Vagina (tissue), 2 donors: ENCODE results near the gene RNF8.

ENCODE experiments used
- POLR2A ChIP-seq, 2 donors: fragments of 450-650 bp; IDR thresholded peaks; one replicate each; pipeline ENCODE4 v1.6.1; 2017; ENCODE audit warnings: antibody characterized with exemption in 2 of 2, mild to moderate bottlenecking in 2 of 2, moderate library complexity in 2 of 2
- POLR2AphosphoS5 ChIP-seq, 2 donors: sonication (generic); formaldehyde crosslinking; IDR thresholded peaks; one replicate each; pipeline ENCODE4 v1.9.0; 2017; ENCODE audit warnings: antibody characterized with exemption in 2 of 2, mild to moderate bottlenecking in 2 of 2, low read depth in 1 of 2; ENCODE audit not compliant: insufficient read depth in 1 of 2
- TF ChIP-seq, protein P1 (sequence below), 3 experiments: fragments of 450-650 bp in 2 of 3; fragments of 200-600 bp in 1 of 3; sonication (generic) in 1 of 3; IDR thresholded peaks; one replicate each; pipeline ENCODE4 v1.5.1; 2017 to 2019; ENCODE audit warnings: antibody characterized with exemption in 3 of 3, mild to moderate bottlenecking in 2 of 3, moderate library complexity in 2 of 3

DNA sequence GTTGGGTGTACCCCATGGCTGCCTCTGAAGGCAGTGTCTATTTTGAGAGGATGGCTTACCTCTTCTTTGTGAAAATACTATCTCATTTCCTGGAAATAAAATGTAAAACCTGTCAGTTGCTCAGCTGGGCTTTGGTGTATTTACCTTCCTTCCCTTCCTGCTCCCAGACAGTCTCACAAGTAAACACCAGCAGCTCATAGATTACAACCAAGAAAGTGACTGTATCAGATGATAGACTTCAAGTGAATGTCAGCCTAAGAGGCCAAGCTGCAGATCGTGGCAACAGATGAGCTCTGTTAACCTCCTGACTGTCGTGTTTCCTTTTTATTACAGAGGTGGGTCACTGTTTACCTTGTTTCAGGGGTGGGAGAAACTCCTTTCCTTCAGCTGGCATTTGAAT, 37.3 kb downstream of the RNF8 start:
- TF ChIP-seq, protein P1, sequence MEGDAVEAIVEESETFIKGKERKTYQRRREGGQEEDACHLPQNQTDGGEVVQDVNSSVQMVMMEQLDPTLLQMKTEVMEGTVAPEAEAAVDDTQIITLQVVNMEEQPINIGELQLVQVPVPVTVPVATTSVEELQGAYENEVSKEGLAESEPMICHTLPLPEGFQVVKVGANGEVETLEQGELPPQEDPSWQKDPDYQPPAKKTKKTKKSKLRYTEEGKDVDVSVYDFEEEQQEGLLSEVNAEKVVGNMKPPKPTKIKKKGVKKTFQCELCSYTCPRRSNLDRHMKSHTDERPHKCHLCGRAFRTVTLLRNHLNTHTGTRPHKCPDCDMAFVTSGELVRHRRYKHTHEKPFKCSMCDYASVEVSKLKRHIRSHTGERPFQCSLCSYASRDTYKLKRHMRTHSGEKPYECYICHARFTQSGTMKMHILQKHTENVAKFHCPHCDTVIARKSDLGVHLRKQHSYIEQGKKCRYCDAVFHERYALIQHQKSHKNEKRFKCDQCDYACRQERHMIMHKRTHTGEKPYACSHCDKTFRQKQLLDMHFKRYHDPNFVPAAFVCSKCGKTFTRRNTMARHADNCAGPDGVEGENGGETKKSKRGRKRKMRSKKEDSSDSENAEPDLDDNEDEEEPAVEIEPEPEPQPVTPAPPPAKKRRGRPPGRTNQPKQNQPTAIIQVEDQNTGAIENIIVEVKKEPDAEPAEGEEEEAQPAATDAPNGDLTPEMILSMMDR (IDR thresholded peaks at IDR 0.05), result no peak
- TF ChIP-seq POLR2AphosphoS5 (IDR thresholded peaks at IDR 0.05; ENCODE audit: insufficient read depth in 1 of 2, low read depth in 1 of 2) (no peak), POLR2A (IDR thresholded peaks at IDR 0.05) (no peak)
